ENCODE measurements around the gene PPP1R9B.

The PPP1R9B gene

GRCh38 chr17:50153650-50154575 lies 3.4 kb upstream of the PPP1R9B start:
- no peak for DNase-seq

DNA sequence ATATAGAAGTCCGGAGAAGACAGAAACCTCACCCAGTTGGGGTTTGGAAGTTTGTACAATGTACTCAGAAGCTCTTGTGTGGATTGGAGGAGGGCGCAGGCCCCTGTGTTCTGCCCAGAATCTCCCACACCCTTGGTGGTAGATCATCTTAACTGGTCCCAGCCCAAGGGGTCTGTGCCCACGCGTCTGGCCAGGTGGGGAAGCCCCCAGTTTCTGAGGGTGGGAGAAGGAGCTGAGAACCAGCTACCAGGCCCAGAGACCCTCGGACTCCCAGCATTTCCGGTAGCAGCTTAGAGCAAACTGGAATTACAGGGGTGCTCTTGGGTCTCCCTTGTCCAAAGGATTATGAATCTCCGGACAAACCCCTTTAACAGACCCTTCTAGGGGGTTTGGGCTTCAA lies 2.3 kb upstream of the PPP1R9B start:
- DNase-seq, result no peak

DNA sequence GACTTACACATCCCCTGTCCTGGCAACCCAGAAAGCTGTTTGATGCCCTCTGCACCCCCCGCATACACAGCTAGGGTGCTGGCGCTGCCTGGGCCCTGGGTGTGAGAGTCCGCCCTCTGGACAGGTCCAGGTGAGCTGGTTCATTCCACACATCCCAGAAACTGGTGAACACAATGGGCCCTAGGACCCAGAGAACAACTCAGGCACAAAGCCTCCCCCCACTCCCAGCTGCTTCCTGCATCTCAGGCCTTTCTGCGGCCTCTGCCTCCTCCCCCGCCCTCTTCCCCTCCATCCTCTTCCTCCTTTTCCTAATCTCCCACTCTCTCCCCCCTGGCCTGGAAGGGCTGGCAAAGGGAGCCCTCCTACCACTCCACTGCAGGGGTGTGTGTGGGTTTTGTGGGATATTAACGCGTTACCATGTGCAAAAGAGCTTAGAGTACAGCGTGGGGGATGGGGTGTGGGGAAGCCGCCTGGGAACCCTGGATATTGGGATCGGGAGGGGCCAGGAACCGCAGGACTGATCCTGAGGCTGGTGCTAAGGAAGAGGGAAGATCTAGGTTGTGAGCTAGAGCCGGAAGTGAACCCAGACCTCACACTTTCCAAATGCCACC lies 1.6 kb upstream of the PPP1R9B start:
- DNase-seq, result peak; percentile 17

DNA sequence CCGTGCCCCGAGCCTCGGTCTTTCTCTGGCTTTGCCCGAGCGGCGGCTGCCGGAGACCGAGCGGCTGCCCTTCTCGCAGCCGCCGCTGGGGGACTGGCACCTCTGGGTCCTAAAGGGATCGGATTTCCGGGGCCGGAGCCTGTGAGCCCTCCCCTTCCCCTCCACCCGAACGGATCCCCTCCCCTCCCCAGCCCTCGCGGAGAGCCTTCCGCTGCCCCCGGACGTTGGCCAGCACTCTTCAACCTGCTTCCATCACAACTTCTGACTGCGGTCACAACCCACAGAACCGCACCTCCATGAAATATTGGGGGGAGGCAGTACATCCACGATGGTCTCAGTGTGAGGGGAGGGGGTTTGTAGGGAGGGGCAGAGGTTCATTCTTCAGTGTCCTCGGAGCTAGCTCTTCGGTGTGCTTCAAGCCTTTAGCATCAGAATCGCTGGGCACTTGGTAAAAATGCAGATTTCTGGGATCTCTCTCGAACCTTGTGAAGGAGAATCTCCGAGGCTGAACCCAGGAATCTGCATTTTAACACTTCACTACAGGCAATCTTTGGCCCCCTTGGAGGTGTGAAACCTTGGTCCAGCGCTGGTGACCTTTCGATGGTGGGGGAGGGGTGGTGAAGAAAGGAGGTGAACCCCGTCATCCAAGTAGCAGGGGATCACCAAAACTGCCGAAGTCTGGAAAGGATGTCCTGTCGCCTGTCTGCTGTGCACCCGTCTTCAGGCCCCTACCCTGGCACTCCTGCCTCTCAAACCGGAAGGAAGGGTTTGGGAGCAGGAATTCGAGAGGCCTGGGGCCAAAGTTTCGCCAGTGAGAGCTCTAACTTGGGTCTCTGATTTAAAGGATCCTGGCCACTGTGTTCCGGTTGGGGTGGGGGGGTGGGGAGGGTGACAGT lies 812 bp upstream of the PPP1R9B start:
- DNase-seq, result peak; percentile 86

- DNase-seq, result peak; percentile 51
Observed at GRCh38 chr17:50149417-50150353, 792 bp downstream of the PPP1R9B start.

DNA sequence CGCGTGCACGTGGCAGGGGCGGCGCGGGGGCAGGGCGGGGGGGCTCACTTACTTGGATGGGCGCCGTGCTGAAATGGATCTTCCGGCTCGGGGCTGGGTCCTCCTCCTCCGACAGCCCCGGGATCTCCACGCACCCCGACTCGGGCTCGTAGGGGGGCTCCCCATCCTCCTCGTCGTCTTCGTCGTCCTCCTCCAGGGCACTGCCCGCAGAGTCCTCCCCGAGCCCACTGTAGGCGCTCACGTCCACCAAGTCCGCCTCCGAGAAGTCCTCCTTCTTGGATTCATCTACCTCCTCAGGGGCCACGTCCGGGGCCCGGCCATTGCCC lies 1.4 kb downstream of the PPP1R9B start:
- no peak for DNase-seq

DNA sequence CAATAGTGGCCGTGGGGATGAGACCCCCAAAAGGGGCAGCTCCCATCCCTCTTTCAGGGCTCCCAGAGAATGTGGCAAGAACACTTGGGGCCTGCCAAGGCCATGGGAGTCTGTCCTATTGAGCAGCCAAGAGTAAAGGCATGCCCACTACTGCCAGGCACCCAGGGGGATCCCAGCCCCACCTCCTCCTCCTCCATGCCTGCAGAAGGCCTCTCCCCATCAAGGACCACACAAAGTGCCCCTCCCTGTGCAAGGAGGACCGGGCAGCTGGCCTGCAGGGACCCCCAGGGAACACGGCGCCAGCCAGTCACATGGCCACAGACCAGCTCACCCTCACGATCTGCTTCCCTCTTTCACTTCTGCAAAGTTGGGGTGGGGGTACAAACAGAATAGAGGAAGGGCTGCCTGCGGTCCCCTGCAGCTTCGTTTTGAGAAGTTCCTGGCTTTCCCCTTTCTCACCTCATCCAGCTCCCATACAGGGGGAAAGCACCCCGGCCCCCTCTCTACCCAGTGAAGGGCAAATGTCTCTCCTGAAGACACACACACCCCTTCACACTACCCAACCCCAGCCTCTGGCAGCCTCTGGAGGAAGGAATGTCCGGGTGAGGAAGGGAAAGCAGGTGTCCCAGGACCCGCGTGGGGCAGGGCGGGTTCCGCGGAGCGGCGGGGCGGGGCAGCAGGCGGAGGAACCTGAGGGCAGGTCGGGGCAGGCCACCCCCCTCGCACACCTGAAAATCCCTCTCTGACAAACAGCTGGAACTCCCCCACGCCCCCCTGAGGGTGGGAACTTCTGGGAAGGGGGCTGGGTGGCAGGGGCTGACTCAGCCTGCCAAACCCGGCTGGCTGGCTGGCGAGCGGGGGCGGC lies 2.0 kb downstream of the PPP1R9B start:
- DNase-seq, result peak; percentile 78

- DNase-seq, result no peak
Observed at GRCh38 chr17:50147841-50148225, 2.6 kb downstream of the PPP1R9B start.

- no peak for DNase-seq
Observed at GRCh38 chr17:50146927-50147665, 3.4 kb downstream of the PPP1R9B start.

GRCh38 chr17:50146230-50146926 lies 4.1 kb downstream of the PPP1R9B start:
- DNase-seq, result peak; percentile 26

GRCh38 chr17:50145532-50146229 lies 4.8 kb downstream of the PPP1R9B start:
- DNase-seq, result no peak

DNA sequence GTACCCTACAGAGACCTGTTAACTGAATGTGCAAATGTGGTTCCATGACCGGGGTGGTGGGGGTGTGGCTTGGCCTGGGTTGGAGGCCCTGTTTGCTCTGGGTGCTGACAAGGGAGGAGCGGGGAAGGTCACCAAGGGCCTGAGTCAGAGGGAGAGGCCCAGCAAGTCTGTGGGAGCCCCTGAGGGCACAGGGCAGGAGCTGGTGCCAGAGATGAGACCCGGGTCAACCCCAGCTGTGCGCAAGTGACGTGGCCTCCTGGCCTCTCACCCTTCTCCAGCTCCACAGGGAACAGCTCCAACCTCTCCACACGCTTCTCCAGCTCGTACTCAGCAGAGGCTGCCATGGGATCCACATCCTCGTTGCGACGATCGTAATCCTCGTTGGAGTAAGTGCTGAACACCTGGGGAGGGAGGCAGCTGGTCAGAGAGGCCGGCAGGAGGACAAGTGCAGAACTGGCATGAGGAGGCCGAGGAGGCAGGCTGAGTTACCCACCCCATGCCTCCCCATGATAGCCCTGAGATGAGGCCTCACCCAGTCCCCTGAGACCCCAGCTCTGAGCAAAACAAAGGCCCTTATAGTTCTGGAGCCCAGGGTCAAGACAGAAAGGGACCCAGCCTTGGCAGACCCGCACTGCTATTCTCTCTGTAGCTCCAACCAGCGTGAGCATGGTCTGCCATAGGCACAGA lies 5.5 kb downstream of the PPP1R9B start:
- DNase-seq, result no peak

DNA sequence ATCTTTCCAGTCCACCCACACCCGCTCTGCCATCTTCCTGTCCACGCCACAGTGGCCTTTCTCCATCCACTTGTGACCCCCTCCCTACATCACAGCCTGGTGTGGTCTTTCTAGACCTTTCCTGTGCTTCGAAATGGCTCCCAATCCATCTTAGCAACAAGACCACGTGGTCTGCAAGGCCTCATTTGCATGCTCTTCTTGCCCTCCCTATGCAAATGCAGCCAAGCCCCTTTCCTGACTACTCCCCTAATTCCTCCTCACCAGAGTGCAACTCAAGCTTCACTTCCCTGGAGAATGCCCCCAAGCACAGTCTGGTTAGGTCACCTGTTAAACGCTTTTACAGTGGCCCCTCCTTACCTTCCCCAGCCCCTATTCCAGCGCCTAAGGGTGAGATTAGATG lies 6.1 kb downstream of the PPP1R9B start:
- no peak for DNase-seq

- DNase-seq, result no peak
Observed at GRCh38 chr17:50143461-50144176, 6.9 kb downstream of the PPP1R9B start.

- no peak for DNase-seq
Observed at GRCh38 chr17:50141745-50142110, 8.7 kb downstream of the PPP1R9B start.

GRCh38 chr17:50141026-50141744 lies 9.3 kb downstream of the PPP1R9B start:
- no peak for DNase-seq

Data from stimulated activated naive CD4-positive, alpha-beta T cell treated with Interleukin-2 at 50 U/mL for 16 hours (primary cell).